Measurements from ENCODE around the gene KCNA5. TPM values are rescaled to one million over a fixed set of nuclear protein-coding genes. Genes with fewer than 3 reads are reported as not detected.

Gene KCNA5
- total and polyA plus RNA-seq, 2 of the 4 experiments (the other 2 are of a cell fraction) = not detected

DNA sequence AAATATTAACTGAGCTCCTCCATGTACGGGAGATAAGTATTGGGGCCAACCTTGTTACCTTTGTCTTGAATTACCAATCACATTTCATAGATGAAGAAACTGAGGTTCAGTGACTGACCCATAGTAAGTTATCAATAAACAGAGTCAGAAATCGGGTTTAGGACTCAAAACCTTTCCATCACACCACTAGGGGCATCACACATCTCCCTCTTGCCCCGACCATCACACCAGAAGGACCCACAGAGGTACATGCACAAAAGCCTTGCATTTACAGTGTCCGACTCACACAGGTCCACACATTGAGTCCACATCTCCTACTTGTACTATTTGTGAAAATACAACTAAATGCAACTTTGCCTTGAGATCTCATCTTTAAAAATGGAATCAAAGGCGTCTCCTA lies 29.4 kb downstream of the KCNA5 start:
- no peak overlapping the region for H2BK120ac ChIP-seq (ENCODE audit: low read depth, low read length)
- intact Hi-C loops (cut with micrococcal nuclease) = no loop called here
- no peak for ATAC-seq (ENCODE audit: low read depth)
- no peak overlapping the region for H2BK5ac ChIP-seq (ENCODE audit: low read depth, low read length, poor library complexity, severe bottlenecking)
- POLR2A ChIA-PET (ENCODE audit: unreplicated experiment) = no interaction called here
- DNase-seq = no peak
- CTCF ChIA-PET = interaction anchor here (1.5 kb wide), 1 partner anchor 216 kb away, joined by 3 read pairs; no protein-coding TSS in a partner anchor
- no peaks in the 10 kb centered on the region for H3K4me1 ChIP-seq (ENCODE audit: control insufficient read depth, insufficient read depth, low read length)
- no peak overlapping the region for H3K27ac ChIP-seq (ENCODE audit: insufficient read depth, low read length)
- in situ Hi-C loops (cut with MboI; ENCODE audit: low sequenced_read_pairs) = no loop called here
- H2AK5ac ChIP-seq (ENCODE audit: low read depth, low read length) = no peak overlapping the region
- no TSS peak for BruUV-seq (replicated peaks)
- no peak overlapping the region for H4K91ac ChIP-seq (ENCODE audit: insufficient read depth, low read depth, low read length)
- H3K9me3 ChIP-seq (ENCODE audit: control insufficient read depth, insufficient read depth, low read length) = no peaks in the 10 kb centered on the region
- no peak overlapping the region for H3K18ac ChIP-seq (ENCODE audit: low read depth, low read length)
- H3K9ac ChIP-seq (ENCODE audit: low read depth, low read length) = no peak overlapping the region
- no peak for TF ChIP-seq MAFK (IDR thresholded peaks at IDR 0.05; ENCODE audit: low read depth, low read length)
- no peak for TF ChIP-seq CHD1 (IDR thresholded peaks at IDR 0.05; ENCODE audit: low read depth, low read length)
- TF ChIP-seq, protein P1, sequence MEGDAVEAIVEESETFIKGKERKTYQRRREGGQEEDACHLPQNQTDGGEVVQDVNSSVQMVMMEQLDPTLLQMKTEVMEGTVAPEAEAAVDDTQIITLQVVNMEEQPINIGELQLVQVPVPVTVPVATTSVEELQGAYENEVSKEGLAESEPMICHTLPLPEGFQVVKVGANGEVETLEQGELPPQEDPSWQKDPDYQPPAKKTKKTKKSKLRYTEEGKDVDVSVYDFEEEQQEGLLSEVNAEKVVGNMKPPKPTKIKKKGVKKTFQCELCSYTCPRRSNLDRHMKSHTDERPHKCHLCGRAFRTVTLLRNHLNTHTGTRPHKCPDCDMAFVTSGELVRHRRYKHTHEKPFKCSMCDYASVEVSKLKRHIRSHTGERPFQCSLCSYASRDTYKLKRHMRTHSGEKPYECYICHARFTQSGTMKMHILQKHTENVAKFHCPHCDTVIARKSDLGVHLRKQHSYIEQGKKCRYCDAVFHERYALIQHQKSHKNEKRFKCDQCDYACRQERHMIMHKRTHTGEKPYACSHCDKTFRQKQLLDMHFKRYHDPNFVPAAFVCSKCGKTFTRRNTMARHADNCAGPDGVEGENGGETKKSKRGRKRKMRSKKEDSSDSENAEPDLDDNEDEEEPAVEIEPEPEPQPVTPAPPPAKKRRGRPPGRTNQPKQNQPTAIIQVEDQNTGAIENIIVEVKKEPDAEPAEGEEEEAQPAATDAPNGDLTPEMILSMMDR (conservative IDR thresholded peaks at IDR 0.05; ENCODE audit: low read depth, low read length) = no peak
- TF ChIP-seq NFE2L2 (IDR thresholded peaks at IDR 0.05; ENCODE audit: low read depth, low read length) = no peak
- TF ChIP-seq BHLHE40 (IDR thresholded peaks at IDR 0.05; ENCODE audit: low read depth, low read length) = no peak
- TF ChIP-seq SMC3 (IDR thresholded peaks at IDR 0.05; ENCODE audit: low read depth, low read length) = no peak
- TF ChIP-seq POLR2A (IDR thresholded peaks at IDR 0.05; ENCODE audit: low read depth, low read length) = no peak
- no peak overlapping the region for H4K8ac ChIP-seq (ENCODE audit: low read depth in 2 of 2, low read length in 2 of 2)
- H2BK15ac ChIP-seq (ENCODE audit: low read depth, low read length) = no peak overlapping the region
- dilution Hi-C loops (cut with HindIII; ENCODE audit: low sequenced_read_pairs, unreplicated experiment) = no loop called here
- WGBS, 2 experiments (ENCODE audit: extremely low coverage in 2 of 2, insufficient read length in 1 of 2) = 60% methylated on average over 1 of the region's 5 CpGs; no CpG with 5 or more reads in 1 of the 2 experiments
- H3K56ac ChIP-seq (ENCODE audit: extremely low read depth, insufficient read depth, low read length) = no peak overlapping the region
- H2BK20ac ChIP-seq (ENCODE audit: low read depth, low read length) = no peak overlapping the region
- no peak overlapping the region for H2AFZ ChIP-seq (replicated peaks; ENCODE audit: low read length, poor library complexity)
- H3K4ac ChIP-seq (ENCODE audit: low read depth, low read length) = no peak overlapping the region
- no peaks in the 10 kb centered on the region for H3K79me1 ChIP-seq (ENCODE audit: low read depth in 1 of 2, low read length in 2 of 2)
- H3K27me3 ChIP-seq (ENCODE audit: control insufficient read depth, insufficient read depth, low read length) = peaks cover 19% of the 10 kb centered on the region
- no peaks in the 10 kb centered on the region for H4K20me1 ChIP-seq (ENCODE audit: insufficient read depth, low read length)
- H3K9me1 ChIP-seq (ENCODE audit: insufficient read depth, low read length) = no peaks in the 10 kb centered on the region
- H4K5ac ChIP-seq (ENCODE audit: low read depth, low read length) = no peak overlapping the region
- H3K4me3 ChIP-seq (ENCODE audit: insufficient read depth, low read depth, low read length) = no peak overlapping the region
- H2AK9ac ChIP-seq (replicated peaks; ENCODE audit: low read depth, low read length, poor library complexity) = no peak overlapping the region
- no peak overlapping the region for H3K4me2 ChIP-seq (ENCODE audit: low read depth, low read length)
- H3K36me3 ChIP-seq (ENCODE audit: control insufficient read depth, insufficient read depth, low read length) = no peaks in the 10 kb centered on the region
- no peak overlapping the region for H3K23ac ChIP-seq (ENCODE audit: low read depth, low read length)
- no peak overlapping the region for H3K14ac ChIP-seq (replicated peaks; ENCODE audit: low read depth, low read length)
